T-cell (primary cell): ENCODE measurements around the gene PDXDC1. TPM values are rescaled to one million over a fixed set of nuclear protein-coding genes. Genes with fewer than 3 reads are reported as not detected.
"Not testable (repeated sequence)": the region's sequence is repeated elsewhere in the genome, so short reads cannot be mapped to it uniquely, and the experiment has no call there.

Source experiments
- ATAC-seq, 4 experiments: fragments of 200-7000 bp in 3 of 4; fragments of 150-1000 bp in 1 of 4; cut with Tn5 transposase; replicated peaks in 1 of 4; 1 replicate in 3 of 4; 2 replicates in 1 of 4; pipeline ENCODE4 v1.10.0; 2021; ENCODE audit warnings: moderate library complexity in 3 of 4, mild to moderate bottlenecking in 2 of 4, moderate number of reproducible peaks in 1 of 4
- CTCF ChIA-PET, 2 donors: fragments of 300-600 bp; sonication (Branson Sonifier 250); formaldehyde crosslinking; loops; one replicate each; lab custom pipeline; 2022; ENCODE audit warnings: antibody characterized with exemption in 2 of 2; lab: Charles Lee
- POLR2A ChIA-PET, 2 donors: fragments of 300-600 bp; sonication (Branson Sonifier 250); formaldehyde crosslinking; loops; one replicate each; lab custom pipeline; 2022; ENCODE audit warnings: antibody characterized with exemption in 2 of 2; lab: Charles Lee
- DNase-seq, 35 experiments: peaks; one replicate each; pipeline versions ENCODE4 v3.0.0 to v3.0.0-alpha.2; 2013 to 2023
- H3K27ac ChIP-seq: one replicate; pipeline ENCODE4 v1.5.1; 2013; ENCODE audit warnings: low read length
- H3K27me3 ChIP-seq, 2 experiments: replicated peaks in 1 of 2; 1 replicate in 1 of 2; 2 replicates in 1 of 2; pipeline versions ENCODE4 v1.6.1 to v1.7.0; 2013; ENCODE audit warnings: low read length in 1 of 2, mixed read lengths in 1 of 2; ENCODE audit not compliant: control insufficient read depth in 2 of 2, insufficient read depth in 2 of 2; ENCODE audit errors: extremely low read depth in 1 of 2
- H3K36me3 ChIP-seq, 2 donors: 1 replicate in 1 of 2; 2 replicates in 1 of 2; pipeline versions ENCODE4 v1.6.1 to v1.7.0; 2013; ENCODE audit warnings: low read length in 1 of 2; ENCODE audit not compliant: control insufficient read depth in 2 of 2, insufficient read depth in 1 of 2; ENCODE audit errors: extremely low read depth in 1 of 2
- H3K4me1 ChIP-seq, 2 experiments: 1 replicate in 1 of 2; 2 replicates in 1 of 2; pipeline versions ENCODE4 v1.6.1 to v1.7.0; 2013; ENCODE audit warnings: low read length in 2 of 2, mixed read lengths in 1 of 2; ENCODE audit not compliant: insufficient read depth in 2 of 2, control insufficient read depth in 1 of 2; ENCODE audit errors: extremely low read depth in 1 of 2
- H3K4me3 ChIP-seq, 2 donors: 1 replicate in 1 of 2; 2 replicates in 1 of 2; pipeline versions ENCODE4 v1.5.1 to v1.7.0; 2013; ENCODE audit warnings: mild to moderate bottlenecking in 2 of 2, low read length in 1 of 2, moderate library complexity in 1 of 2; ENCODE audit not compliant: control insufficient read depth in 1 of 2; ENCODE audit errors: extremely low read depth in 1 of 2
- H3K9me3 ChIP-seq: 2 replicates; pipeline ENCODE4 v1.7.0; 2013
- H3K27ac Mint-ChIP-seq, 2 donors: one replicate each; pipeline ENCODE4 v1.8.0; 2020 to 2021; ENCODE audit warnings: mild to moderate bottlenecking in 2 of 2, mixed read lengths in 2 of 2
- H3K27me3 Mint-ChIP-seq, 2 donors: one replicate each; pipeline ENCODE4 v1.8.0; 2021 to 2022; ENCODE audit warnings: mixed read lengths in 2 of 2
- H3K36me3 Mint-ChIP-seq: one replicate; pipeline ENCODE4 v1.8.0; 2021; ENCODE audit warnings: mixed read lengths
- H3K4me1 Mint-ChIP-seq, 3 donors: one replicate each; pipeline ENCODE4 v1.8.0; 2020 to 2022; ENCODE audit warnings: mixed read lengths in 3 of 3, mild to moderate bottlenecking in 1 of 3
- H3K4me3 Mint-ChIP-seq, 3 donors: one replicate each; pipeline ENCODE4 v1.8.0; 2020 to 2022; ENCODE audit warnings: mild to moderate bottlenecking in 3 of 3, mixed read lengths in 3 of 3, moderate library complexity in 3 of 3
- H3K9me3 Mint-ChIP-seq, 3 donors: one replicate each; pipeline ENCODE4 v1.8.0; 2020 to 2022; ENCODE audit warnings: mixed read lengths in 3 of 3
- WGBS: methylation state at CpG from one replicate; pipeline ENCODE4 v1.1.5; 2013; ENCODE audit warnings: missing lambda C conversion rate; ENCODE audit not compliant: insufficient coverage; 5-methylcytosine and 5-hydroxymethylcytosine counted together
- total RNA-seq, 35 experiments: library from RNA in 6 of 35; stranded (reverse) in 6 of 35; fragments of 120-200 nt in 1 of 35; gene quantifications; one replicate each; pipeline versions ENCODE4 v1.2.1 to v1.2.4 and lab custom pipeline; 2013 to 2026

Gene PDXDC1
- total RNA-seq, 5 donors from 2014 or later (not counting 1 experiment from before 2014, with no cell fraction given): 63.3 to 84.7 (median 72.4) TPM

- 63% methylated on average over 2 of the region's 3 CpGs for WGBS
- H3K36me3 Mint-ChIP-seq: peaks cover 35% of the 10 kb centered on the region
Observed at GRCh38 chr16:15082788-15083187, 108.0 kb downstream of the PDXDC1 start.

DNA sequence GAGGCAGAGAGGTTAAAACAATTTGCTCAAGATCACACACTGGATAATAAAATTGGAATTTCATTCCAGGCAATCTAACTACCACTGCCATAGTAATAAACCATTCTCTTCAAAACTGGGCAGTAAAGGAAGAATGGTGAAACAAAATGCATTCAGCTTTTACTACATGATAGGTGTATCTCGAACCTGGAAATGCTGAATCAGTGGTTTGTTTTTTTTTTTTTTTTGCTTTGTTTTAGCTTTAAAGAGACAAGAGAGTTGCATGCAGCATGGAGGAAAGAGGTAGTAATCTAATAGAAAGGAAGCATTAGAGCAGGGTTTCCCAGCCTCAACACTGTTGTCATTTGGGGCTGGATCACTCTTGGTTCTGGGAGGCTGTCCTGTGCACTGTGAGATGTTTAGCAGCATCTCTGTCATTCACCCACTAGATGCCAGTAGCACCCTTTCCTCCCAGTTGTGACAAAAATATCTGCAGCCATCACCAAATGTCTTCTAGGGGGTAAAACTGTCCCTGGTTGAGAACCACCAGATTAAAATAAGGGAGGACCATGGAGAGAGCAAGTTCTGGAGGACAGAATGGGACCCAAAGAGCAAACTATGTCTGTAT is 115.9 kb downstream of the PDXDC1 start:
- 80% methylated on average over 1 of the region's 1 CpG for WGBS
- H3K9me3 Mint-ChIP-seq, H3K27ac ChIP-seq, H3K4me3 ChIP-seq, H3K36me3 Mint-ChIP-seq, CTCF ChIA-PET, H3K27me3 Mint-ChIP-seq, H3K27me3 ChIP-seq, H3K27ac Mint-ChIP-seq, POLR2A ChIA-PET, H3K4me3 Mint-ChIP-seq, DNase-seq, H3K9me3 ChIP-seq: not testable (repeated sequence)
- ATAC-seq: peak in 1 of 4 experiments; percentile 28
- H3K4me1 Mint-ChIP-seq: peaks cover 37 to 45% (median 43%) of the 10 kb centered on the region in 3 donors
- H3K36me3 ChIP-seq: peaks cover 0 to 13% of the 10 kb centered on the region in 2 donors
- H3K4me1 ChIP-seq: peaks cover 0 to 13% of the 10 kb centered on the region in 2 experiments

More at GRCh38 chr16:15082788-15083187, 108.0 kb downstream of the PDXDC1 start:
- H3K9me3 Mint-ChIP-seq, ATAC-seq, CTCF ChIA-PET, H3K27me3 Mint-ChIP-seq, H3K27ac Mint-ChIP-seq, H3K9me3 ChIP-seq, H3K27ac ChIP-seq, H3K27me3 ChIP-seq, POLR2A ChIA-PET, H3K4me3 ChIP-seq, H3K4me1 Mint-ChIP-seq, H3K4me1 ChIP-seq, DNase-seq, H3K4me3 Mint-ChIP-seq: not testable (repeated sequence)
- peaks cover 0 to 20% of the 10 kb centered on the region in 2 donors for H3K36me3 ChIP-seq

DNA sequence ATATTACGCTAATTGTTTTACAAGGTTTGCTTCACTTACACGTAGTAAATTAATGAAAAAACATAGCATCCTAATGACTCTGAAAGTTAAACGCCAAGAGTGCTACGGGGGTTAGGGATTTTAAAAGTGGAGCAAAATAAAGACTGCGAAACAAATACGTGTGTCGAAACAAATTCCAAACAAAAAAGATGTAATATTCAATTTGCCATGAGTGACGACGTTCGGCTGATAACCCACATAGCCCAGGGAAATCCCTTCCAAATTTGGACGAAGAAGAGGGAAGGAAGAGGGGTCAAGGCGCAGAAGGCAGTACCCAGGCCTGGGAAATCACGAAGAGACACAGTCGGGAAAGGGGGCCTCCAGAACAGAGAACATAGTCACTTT is 118.7 kb downstream of the PDXDC1 start:
- ATAC-seq, H3K9me3 Mint-ChIP-seq, H3K27me3 ChIP-seq, H3K36me3 ChIP-seq, DNase-seq, POLR2A ChIA-PET, H3K9me3 ChIP-seq, H3K27me3 Mint-ChIP-seq, H3K36me3 Mint-ChIP-seq: not testable (repeated sequence)
- WGBS: no CpG with 5 or more reads among the region's 14 CpGs
- peaks cover 35 to 37% (median 37%) of the 10 kb centered on the region in 3 donors for H3K4me1 Mint-ChIP-seq
- H3K4me3 Mint-ChIP-seq: peak overlapping the region; percentile 97 to 99 (median 97)
- CTCF ChIA-PET: interaction anchor here in 1 of 2 donors (0.6 to 2.2 kb wide), 3 partner anchors 20 to 74 kb away, joined by 3 to 6 read pairs (median 3); partner anchors contain the start of gene NTAN1
- H3K27ac ChIP-seq: peak overlapping the region; percentile 62
- H3K4me3 ChIP-seq: peak overlapping the region; percentile 57 to 80
- H3K27ac Mint-ChIP-seq: peak overlapping the region; percentile 94 to 97
- peaks cover 0 to 13% of the 10 kb centered on the region in 2 experiments for H3K4me1 ChIP-seq

GRCh38 chr16:15093955-15094827 is 119.4 kb downstream of the PDXDC1 start, which contains the start of gene RRN3:
Gene RRN3, minus strand, starts transcription at chr16:15094272. Its CDS starts 39 bp downstream, at chr16:15094233.
- CTCF ChIA-PET: interaction anchor here in 1 of 2 donors (0.6 to 2.2 kb wide), 3 partner anchors 21 to 74 kb away, joined by 3 to 6 read pairs (median 3); partner anchors contain the start of gene NTAN1
- H3K36me3 Mint-ChIP-seq, H3K27me3 Mint-ChIP-seq, POLR2A ChIA-PET, H3K9me3 Mint-ChIP-seq, H3K27me3 ChIP-seq, H3K36me3 ChIP-seq, H3K9me3 ChIP-seq: not testable (repeated sequence)
- peak; percentile 60 to 90 (median 79) for DNase-seq
- Mint-ChIP-seq H3K4me3 (peak within 1 kb of the TSS; percentile 97 to 99 (median 97)), H3K4me1 (peaks cover 33 to 35% (median 34%) of the 10 kb centered on the region in 3 donors), H3K27ac (peak within 1 kb of the TSS; percentile 94 to 97)
- Histone ChIP-seq H3K4me3 (peak within 1 kb of the TSS; percentile 57 to 80), H3K4me1 (peaks cover 0 to 13% of the 10 kb centered on the region in 2 experiments), H3K27ac (peak within 1 kb of the TSS; percentile 62)
- peak; percentile 99 to 100 (median 100) for ATAC-seq
- WGBS: under 1% methylated on average over 51 of the region's 56 CpGs

GRCh38 chr16:15096583-15096972 is 121.8 kb downstream of the PDXDC1 start:
- CTCF ChIA-PET, H3K27ac ChIP-seq, POLR2A ChIA-PET, ATAC-seq, H3K36me3 ChIP-seq, H3K27ac Mint-ChIP-seq, H3K27me3 Mint-ChIP-seq, H3K4me3 ChIP-seq, DNase-seq, H3K36me3 Mint-ChIP-seq, H3K27me3 ChIP-seq, H3K9me3 Mint-ChIP-seq, H3K9me3 ChIP-seq: not testable (repeated sequence)
- WGBS: no CpG with 5 or more reads among the region's 9 CpGs
- Mint-ChIP-seq H3K4me3 (peak overlapping the region in 1 of 3 donors; percentile 17), H3K4me1 (peaks cover 23 to 26% (median 25%) of the 10 kb centered on the region in 3 donors)
- peaks cover 0 to 13% of the 10 kb centered on the region in 2 experiments for H3K4me1 ChIP-seq

- H3K9me3 ChIP-seq, H3K27ac ChIP-seq, H3K36me3 ChIP-seq, H3K4me1 Mint-ChIP-seq, ATAC-seq, H3K27me3 Mint-ChIP-seq, CTCF ChIA-PET, H3K27me3 ChIP-seq, DNase-seq, H3K4me1 ChIP-seq, H3K4me3 Mint-ChIP-seq, H3K36me3 Mint-ChIP-seq, H3K4me3 ChIP-seq, H3K9me3 Mint-ChIP-seq, H3K27ac Mint-ChIP-seq: not testable (repeated sequence)
- no CpG with 5 or more reads among the region's 2 CpGs for WGBS
- POLR2A ChIA-PET: interaction anchor here in 1 of 2 donors (0.6 kb wide), 1 partner anchor 120 kb away, joined by 3 read pairs; no protein-coding TSS in a partner anchor
Observed at GRCh38 chr16:15099366-15099909, 124.6 kb downstream of the PDXDC1 start.
